ENCODE results near the gene PLIN1.

PLIN1 gene

DNA sequence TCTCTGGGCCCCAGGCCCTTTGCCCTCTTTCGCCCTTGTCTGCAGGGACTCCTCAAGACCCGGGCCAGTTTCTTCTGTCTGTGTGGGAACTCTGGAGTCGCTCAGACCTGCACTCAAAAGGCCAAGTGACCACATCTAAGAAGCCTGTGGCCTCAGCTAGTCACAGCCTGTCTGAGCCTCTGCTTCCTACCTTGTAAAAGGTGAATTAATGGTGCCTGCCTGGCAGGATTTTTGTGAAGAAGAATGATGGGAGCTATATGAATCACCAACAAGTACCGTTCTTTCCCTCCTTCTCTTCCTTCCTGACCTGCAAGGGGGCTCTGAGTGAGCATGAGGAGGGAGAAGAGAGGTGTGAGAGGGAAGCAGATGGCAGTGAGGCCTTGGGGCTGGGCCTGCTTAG, 7.5 kb downstream of the PLIN1 start:
- DNase-seq (ENCODE audit: low read depth in 2 of 2), result no peak

DNA sequence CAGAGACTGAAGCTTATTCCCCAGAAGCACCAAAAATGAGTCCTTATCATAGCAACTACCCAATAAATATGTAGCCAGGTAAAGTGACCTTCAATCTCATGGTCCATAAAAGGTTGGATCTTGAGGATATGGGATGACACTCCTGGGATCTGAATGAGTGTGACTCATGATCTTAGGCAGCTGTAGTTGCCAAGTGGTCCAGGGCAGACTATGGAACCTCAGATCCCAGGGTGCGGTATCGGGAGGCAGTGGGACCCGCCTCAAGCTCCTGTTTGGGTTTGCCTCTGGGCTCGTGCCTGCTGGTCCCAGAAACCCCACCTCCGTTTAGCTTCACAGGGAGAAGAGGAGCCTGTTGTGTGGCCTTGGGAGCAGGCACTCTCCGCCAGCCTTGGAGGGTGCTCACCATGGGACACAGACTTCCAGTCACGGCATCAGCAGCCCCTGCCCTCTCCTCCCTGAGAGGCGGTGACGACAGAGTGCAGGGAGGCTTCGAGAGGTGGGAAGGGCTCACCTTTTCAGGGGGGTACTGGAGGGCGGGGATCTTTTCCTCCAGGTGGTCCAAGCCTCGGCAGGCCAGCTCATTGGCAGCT, 8.1 kb downstream of the PLIN1 start:
- no peak for DNase-seq (ENCODE audit: low read depth in 2 of 2)

DNA sequence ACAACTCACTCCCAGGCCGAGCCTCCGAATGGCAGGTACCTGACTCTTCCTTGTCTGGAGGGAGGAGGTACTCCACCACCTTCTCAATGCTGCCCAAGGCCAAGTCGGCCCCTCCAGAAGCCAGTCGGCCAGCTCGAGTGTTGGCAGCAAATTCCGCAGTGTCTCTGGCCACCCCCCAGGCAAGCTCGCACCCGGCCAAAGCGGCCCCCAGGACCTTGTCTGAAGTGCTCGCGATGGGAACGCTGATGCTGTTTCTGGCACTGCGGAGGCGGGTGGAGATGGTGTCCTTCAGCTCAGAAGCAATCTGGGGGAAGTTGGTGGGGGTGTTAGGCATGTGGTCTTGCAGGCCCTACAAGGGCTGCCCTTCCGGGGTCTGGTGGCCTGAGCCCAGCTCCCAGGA, 9.2 kb downstream of the PLIN1 start:
- DNase-seq (ENCODE audit: low read depth in 2 of 2), result no peak

DNA sequence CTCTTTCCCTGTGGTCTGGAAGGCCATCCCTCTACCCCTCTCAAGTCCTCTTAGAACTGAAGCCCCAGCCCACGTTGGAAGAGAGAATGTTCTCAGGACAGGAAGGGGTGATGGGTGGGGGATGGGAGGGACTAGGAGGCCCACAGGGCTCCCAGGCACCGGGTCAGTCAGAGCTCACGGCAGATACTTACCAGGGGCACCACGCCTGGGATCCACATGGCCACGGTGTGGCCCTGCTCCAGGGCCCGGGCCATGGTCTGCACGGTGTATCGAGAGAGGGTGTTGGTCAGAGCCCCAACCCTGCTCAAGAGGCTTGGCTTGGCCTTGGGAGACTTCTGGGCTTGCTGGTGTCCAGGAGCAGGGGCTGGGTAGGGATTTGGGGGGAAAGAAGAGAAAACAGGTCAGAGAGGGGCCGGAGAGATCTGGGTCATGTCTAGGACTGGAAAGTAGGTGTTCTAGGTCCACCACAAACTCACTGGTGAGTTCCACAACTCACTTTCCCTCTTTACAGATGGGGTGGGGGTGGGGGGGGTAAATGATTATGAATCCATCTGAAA, 9.8 kb downstream of the PLIN1 start:
- DNase-seq (ENCODE audit: low read depth in 2 of 2), result no peak

DNA sequence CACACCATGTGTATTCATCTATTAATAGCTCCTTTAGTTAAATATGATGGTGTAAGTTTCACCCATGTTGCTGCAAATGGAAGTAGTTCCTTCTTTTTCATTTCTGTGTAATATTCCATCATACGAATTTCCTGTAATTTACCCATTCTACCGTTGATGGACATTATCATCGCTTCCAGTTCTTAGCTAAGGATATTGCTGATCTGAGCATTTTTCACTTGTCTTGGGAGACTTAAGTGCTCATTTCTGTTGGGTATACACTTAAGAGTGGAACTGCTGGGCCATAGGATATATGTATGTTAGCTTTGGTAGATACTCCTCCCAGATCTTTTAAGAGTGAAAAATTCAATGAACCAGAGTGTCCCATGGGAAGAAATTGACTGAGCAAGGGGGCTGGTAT, 11.0 kb downstream of the PLIN1 start:
- DNase-seq (ENCODE audit: low read depth in 2 of 2), result no peak

DNA sequence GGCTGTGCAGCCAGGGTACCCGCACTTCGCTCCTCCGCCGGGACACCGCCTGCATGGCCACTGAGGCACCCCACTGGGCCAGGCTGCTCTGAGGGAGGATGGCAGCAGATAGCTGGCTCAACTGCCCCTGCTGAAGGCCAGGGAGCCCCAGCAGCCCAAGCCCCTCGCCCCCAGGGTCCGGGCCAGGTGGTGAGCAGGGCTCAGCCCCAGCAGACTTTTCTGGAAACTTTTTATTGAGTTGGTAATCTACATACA, 11.5 kb downstream of the PLIN1 start:
- no peak for DNase-seq (ENCODE audit: low read depth in 2 of 2)

DNA sequence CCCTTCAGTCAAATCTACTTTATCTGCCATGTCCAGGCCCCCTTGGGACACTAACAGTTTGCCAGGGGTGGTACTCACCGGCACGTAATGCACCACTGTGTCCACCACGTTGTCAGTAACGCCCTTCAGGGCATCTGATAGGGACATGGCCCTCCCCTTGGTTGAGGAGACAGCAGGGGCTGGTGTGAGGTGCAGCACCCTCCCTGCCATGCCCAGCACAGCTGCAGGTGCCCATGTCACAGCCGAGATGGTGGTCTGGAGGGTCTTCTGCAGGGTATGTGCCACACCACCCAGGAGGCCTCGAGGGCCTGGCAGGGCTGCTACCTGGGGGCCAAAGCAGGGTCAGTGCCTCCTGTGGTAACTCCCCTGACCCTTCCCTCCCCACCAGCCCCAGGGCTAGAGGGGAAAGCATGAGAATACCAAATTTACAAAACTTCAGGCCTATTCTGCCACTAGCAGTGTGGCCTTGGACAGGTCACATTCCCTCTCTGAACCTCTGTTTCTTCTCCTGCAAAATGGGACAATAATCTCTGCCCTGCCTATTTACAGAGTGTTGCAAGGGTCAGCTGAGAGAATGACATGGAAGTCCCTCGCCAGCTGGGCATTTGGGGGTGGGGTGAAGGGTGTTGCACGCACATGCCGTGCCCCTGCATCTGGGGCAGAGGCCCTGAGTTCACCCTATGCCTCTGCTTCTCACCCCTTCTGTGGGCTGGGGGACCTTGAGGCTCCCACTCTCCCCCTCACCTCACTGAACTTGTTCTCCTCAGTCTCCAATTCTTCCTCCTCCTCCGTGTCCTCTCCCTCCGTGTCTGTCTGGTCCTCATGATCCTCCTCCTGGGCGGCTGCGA, 12.1 kb downstream of the PLIN1 start:
- no peak for DNase-seq (ENCODE audit: low read depth in 2 of 2)

DNA sequence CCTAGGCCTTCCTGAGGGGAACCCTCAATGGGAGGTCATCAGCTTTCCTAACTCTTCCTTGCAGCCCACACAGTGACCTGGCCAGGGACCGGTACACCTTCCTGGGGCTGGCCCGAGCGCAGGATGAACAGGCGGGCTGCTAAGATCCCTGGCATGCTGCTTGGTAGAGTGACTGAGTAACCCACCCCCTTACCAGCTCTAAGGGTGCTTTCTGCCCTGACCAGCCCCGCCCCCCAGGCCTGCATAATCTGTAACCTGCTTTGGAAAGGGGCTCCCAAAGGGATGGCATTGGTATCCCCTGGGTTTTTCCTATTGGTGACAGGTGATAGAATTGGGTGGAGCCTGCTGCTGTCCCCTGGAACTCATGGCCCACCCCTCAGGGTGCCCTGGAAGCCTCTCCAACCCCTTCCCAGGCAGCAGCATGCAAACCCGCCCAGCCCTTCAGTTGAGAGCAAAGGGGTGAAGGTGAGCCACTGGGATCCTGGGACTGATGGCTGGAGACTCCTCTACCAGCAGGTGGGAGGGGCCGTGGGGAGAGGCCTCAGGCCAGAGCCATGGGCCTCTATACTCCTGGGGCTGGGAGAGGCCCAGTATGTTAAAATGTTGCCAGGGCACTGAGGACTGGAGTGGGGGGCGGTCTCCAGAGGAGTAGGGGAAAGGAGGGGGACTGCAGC, 12.8 kb downstream of the PLIN1 start:
- no peak for DNase-seq (ENCODE audit: low read depth in 2 of 2)

DNA sequence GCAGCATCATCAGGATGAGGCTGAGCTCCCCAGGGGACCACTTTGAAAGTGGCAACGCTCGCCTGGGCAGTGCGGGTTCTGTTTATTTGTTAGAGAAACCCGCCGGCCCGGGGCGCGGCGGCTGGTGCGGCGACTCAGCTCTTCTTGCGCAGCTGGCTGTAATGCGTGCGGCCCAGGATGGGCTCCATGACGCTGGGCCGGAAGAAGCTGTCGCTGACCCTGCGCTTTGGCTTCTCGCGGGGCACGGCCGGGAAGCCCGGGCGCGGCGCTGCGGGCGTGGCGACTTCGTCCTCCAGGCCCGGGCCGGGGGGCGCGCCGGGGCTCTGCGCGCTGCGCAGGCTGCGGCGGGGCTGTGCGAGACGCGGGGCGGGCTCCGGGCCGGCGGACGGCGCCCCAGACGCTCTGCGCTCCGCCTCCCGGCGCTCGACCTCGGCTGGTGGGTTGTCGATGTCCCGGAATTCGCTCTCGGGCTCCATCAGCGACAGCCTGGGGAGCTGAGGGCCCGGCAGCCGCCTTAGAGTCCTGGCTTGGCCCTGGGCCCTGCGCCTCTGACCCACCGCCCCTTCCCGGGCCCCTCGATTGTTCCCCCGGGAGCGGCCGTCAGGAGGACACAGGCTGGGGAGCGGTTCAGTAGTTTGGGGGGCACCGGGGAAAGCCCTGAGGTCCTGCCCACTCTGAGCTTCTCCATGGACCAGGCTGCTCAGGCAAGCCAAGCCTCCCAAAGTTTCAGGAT, 13.6 kb downstream of the PLIN1 start:
- DNase-seq (ENCODE audit: low read depth in 2 of 2), result no peak

DNA sequence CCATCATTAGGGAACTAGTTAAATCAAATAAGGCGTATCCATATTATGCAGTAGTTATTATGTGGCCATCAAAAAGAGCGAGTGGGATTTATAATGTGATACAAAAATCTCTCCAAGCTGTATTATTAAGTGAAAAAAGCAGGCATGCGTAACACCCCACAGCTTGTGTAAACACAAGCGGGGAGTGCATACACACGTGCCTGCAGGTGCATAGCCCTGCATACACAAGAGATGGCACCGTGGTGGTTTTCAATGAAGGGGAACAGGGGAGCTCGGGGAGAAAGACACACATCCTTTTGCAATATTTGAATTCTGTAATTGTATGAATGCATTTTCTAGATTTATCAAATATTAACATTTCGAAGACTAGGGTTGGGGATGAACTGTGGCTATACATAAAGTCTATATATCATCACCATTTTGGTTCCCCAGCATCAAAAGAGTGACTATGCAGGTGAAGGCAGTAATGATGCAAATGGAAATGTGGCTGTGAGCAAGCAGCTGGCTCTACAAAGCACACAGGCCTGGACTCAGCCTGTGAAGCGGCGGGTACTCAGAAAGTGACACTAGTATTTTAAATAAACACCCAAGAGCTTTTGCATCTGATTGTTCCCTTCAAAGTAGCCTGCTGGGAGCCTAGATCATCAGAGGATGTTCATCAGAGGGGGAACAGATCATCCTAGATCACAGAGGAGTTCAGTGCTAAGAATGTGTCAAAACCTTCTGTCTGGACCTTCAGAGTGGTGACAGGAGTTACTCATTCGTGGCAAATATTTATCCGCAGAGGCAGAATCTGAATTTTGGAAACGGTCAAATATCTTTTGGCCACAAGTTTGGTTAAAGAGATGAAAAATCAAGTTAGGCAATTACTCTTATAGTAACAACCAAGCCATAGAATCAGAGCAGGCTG, 14.5 kb downstream of the PLIN1 start:
- no peak for DNase-seq (ENCODE audit: low read depth in 2 of 2)

DNA sequence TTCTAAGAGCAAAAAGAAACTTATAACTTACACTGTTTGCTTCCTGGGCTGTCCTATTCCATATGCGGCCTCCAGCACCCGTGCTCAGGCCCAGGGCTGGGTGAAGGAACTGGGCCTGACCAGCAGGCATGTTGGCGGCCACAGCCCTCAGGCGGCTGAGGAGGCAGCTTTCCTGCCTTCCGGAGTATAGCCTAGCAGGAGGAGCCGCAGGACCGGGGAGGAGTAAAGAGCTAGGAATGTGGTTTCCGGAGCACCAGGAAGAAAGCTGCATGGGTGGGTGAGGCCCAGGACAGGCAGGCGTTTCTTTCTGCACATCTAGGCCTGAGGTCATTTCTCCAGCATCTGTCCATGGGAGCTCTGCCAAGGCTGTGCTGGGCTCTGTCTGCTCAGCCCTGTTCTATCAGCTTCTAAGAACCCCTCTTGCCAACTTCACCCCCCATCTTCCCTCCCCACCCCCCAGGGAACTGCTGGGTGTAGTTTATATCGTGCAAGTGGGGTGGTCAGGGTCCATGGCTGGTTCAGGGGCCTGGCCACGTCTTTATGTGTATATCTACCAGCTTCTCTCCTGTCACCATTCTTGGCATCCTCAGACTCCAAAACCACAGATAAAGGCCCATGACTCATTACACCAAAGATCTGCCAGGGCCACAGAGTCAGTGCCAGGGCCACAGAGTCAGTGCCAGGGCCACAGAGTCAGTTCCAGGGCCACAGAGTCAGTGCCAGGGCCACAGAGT, 16.1 kb downstream of the PLIN1 start:
- no peak for DNase-seq (ENCODE audit: low read depth in 2 of 2)

DNA sequence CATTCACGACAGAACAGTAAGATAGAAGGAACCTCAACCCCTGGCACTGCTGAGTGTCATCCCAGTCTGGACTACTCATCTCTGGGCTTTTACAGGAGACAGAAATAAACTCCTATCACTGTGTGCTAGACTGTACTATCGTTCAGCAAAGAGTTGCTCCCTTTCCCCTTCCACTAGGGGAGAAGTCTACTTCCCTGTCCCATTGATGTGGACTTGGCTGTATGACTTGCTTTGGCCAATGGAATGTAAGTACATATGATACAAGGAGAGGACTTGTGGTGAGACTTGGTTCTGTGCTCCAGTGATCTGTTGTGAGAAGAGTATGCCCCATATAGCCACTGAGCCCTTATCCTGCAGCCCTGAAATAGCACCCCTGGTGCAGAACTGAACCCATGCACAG, 18.6 kb downstream of the PLIN1 start:
- DNase-seq (ENCODE audit: low read depth in 2 of 2), result no peak

DNA sequence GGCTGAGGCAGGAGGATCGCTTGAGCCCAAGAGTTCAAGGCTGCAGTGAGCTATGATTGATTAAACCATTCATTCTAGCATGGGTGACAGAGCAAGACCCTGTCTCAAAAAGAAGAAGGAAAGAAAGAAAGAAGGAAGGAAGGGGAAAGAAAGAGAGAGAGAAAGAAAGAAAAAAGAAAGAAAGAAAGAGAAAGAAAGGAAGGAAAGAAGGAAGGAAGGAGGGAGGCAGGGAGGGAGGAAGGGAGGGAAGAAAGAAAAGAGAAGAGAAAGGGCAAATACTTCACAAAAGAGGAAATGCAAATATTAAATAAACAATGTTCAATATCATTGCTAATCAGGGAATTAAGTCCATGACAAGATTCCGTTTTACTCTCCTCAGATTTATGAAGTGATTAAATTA, 19.9 kb downstream of the PLIN1 start:
- DNase-seq (ENCODE audit: low read depth in 2 of 2), result no peak

DNA sequence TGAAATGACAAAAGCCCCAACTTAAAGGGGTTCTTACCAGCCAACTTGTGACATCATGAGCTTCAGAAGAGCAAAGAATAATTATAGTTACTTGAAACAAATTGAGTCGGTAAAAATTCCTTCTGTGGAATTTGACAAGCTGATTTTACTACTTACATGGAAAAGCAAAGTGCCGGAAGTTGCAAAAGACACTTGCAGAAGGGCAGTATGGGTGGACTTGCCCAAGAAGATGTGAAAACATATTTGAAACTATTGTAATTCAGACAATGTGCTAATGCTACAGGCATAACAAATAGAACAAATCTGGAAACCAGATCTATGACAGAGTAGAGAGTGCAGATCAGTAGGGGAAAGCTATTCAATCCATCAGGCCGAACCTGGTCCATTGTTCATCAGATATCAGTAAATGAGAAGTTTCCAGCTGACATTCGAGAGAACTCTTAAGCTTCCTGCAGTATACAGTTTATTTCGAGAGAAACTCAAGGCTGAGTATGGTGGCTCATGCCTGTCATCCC, 21.4 kb downstream of the PLIN1 start:
- DNase-seq (ENCODE audit: low read depth in 2 of 2), result no peak

DNA sequence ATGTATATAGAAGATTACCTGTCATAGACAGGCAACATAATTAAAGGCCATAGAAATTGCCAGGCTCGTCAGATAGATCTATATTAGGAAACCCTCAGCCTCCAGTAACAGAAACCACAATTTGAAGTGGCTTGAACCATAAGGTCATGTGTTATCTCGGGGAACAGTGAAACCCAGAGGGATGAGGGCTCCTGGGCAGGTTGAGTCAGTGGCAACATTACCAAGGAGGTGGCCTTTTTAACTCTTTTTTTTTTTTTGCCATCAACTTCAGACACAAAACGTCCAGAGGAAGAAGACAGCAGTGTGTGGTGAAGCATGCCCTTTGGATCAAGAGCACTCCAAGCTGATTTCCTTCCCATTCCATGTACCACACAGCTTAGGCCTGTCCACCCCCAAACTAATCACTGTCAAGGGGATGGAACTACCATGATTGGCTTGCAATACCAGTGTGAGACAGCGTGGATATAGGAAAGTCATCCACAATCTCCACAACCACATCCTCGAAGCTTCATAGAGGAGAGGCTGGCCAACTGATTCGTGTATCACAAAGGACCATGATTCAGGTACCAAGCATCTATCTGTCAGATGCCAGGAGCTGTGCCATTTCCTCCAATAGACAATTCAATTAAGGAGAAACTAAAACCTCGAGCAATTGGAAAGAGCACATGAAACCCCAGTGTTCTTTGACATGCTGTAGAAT, 22.9 kb downstream of the PLIN1 start:
- DNase-seq (ENCODE audit: low read depth in 2 of 2), result no peak

DNA sequence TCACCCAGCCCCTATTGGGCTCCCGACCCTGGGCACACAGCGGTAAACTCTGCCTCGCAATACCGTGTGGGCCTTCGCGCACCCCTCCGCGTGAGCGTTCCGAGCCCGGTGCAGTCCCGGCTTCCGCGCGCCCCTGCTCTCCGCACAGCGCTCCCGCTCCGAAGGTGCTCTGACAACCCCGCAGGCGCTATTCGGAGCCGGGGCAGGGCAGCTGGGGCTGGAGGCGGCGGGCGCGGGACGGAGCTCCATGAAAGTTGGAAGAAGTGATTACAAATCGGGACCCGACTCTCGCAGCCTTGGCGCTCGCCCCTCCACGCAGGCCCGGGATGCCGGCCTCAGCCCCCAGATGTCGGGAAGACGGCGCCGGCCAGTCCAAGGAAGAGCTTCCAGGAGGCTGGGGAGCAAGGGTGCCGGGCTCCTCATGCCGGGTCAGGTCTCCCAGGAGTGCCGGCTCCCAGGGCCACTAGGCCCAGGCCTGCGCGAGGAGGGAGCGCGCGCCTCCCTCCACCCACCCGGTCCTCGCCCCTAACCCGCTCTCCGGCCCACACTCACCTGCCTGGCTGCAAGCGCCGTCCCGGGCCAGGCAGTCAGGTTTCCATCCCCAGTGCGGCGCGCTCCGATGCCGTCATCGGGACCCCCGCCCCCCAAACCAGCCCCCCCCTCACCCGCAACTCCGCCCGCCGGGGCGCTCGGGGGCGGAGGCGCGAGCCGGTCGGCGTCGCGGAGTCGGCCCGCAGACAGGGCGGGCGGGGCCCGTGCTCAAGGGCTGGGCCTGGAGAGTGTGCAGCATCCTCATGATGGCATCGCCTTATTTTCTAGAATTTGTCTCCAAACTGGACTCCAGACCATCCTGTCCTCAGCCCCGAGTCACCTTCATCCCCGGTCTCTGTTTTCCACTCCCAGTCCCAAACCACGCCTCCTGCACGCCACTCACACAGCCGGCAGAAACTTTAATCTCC, 24.0 kb downstream of the PLIN1 start, which contains the start of gene KIF7:
Gene KIF7, minus strand, starts transcription at position 621 of the 959 bp plus-strand sequence. CDS start 2,537 bp downstream, outside the sequence.
- DNase-seq (ENCODE audit: low read depth in 2 of 2), result no peak

DNA sequence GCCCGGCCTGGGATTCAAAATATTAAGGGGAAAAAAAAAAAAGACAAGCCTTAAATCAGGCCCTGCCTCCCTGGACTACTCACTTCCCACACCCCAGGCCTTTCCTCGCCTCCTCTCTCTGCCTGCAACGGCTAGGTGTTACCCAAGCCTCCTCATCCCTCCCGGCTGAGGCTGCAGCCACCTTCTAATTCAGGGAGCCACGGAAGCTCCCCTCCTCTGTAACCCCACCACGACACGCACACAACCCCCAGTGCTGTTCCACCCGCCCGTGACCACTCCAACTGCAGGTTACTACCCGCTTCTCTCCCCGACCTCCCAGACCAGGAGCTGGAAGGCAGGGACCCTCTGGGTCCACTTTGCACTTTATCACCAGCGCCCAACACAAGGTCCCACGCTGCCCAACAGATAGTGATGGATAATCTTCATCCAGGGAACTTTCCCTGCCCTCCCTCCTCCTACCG, 24.8 kb downstream of the PLIN1 start:
- no peak for DNase-seq (ENCODE audit: low read depth in 2 of 2)

DNA sequence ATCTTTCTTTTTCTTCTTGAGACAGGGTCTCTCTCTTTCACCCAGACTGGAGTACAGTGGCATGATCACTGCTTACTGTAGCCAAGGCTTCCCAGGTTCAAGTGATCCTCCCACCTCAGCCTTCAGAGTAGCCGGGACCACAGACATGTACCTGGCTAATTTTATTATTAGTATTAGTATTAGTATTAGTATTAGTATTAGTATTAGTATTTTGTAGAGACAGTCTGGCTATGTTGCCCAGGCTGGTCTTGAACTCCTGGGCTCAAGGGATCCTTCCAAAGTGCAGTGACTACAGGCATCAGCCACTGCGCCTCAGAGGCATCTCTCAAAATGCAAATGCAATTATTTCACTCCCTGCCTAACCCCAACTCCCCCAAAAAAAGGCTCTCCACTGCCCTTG, 25.6 kb downstream of the PLIN1 start:
- DNase-seq (ENCODE audit: low read depth in 2 of 2), result no peak

Data from stimulated activated CD4-positive, alpha-beta T cell treated with anti-CD3 and anti-CD28 coated beads, Interleukin-1b, Interleukin-23, amount 100 ng/mL, for 4 hours (primary cell).